ENCODE data around the gene HES1. TPM values are rescaled to one million over a fixed set of nuclear protein-coding genes. Genes with fewer than 3 reads are reported as not detected.

Gene HES1
- total RNA-seq, 1 donor from 2014 or later = 51.6 TPM

DNA sequence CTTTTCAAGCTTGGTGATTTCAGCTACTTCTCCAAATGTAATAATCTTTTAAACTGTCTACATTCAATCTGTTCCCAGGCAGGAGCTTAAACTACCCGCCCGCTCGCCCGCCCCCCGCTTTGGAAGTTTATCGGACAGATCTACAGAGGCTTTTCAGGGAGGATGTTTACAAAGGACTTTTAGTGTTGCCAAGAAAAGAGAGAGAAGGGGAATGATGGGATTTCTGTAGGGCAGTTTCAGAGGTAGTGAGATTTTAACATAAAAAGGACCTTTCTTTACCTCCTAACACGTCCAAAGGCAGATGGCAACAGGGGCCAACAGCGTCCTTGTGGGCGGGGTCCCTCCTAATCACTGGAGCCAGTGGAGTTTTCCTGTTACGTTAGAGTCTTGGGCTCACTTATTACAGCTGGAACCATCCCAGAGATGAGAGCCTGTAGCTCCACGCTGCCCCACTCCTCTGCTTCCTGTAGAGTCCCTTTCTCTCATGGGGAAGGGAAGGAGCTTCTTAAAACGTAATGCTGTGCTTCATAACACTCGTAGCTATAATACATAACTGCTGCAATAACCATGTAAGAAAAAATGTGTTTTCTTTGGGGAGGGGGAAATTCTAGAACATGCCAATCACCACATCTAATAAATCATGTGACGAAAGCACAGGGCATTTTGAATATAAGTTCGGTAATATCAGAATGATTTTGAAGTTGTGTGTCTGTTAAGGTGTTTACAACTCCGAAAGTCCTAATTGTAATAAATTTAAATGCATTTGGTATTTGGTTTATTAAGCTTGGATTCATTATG, 30.9 kb downstream of the HES1 start:
- TF ChIP-seq, protein P1, sequence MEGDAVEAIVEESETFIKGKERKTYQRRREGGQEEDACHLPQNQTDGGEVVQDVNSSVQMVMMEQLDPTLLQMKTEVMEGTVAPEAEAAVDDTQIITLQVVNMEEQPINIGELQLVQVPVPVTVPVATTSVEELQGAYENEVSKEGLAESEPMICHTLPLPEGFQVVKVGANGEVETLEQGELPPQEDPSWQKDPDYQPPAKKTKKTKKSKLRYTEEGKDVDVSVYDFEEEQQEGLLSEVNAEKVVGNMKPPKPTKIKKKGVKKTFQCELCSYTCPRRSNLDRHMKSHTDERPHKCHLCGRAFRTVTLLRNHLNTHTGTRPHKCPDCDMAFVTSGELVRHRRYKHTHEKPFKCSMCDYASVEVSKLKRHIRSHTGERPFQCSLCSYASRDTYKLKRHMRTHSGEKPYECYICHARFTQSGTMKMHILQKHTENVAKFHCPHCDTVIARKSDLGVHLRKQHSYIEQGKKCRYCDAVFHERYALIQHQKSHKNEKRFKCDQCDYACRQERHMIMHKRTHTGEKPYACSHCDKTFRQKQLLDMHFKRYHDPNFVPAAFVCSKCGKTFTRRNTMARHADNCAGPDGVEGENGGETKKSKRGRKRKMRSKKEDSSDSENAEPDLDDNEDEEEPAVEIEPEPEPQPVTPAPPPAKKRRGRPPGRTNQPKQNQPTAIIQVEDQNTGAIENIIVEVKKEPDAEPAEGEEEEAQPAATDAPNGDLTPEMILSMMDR (IDR thresholded peaks at IDR 0.05) = no peak
- Mint-ChIP-seq H3K4me1 (ENCODE audit: unreplicated experiment) (peaks cover 25% of the 10 kb centered on the region), H3K27ac (ENCODE audit: unreplicated experiment) (no peak overlapping the region), H3K27me3 (ENCODE audit: unreplicated experiment) (peaks cover 84% of the 10 kb centered on the region), H3K4me3 (ENCODE audit: unreplicated experiment) (no peak overlapping the region), H3K36me3 (ENCODE audit: unreplicated experiment) (no peaks in the 10 kb centered on the region), H3K9me3 (ENCODE audit: unreplicated experiment) (no peaks in the 10 kb centered on the region)
- no peak for DNase-seq (ENCODE audit: extremely low spot score, unreplicated experiment)

DNA sequence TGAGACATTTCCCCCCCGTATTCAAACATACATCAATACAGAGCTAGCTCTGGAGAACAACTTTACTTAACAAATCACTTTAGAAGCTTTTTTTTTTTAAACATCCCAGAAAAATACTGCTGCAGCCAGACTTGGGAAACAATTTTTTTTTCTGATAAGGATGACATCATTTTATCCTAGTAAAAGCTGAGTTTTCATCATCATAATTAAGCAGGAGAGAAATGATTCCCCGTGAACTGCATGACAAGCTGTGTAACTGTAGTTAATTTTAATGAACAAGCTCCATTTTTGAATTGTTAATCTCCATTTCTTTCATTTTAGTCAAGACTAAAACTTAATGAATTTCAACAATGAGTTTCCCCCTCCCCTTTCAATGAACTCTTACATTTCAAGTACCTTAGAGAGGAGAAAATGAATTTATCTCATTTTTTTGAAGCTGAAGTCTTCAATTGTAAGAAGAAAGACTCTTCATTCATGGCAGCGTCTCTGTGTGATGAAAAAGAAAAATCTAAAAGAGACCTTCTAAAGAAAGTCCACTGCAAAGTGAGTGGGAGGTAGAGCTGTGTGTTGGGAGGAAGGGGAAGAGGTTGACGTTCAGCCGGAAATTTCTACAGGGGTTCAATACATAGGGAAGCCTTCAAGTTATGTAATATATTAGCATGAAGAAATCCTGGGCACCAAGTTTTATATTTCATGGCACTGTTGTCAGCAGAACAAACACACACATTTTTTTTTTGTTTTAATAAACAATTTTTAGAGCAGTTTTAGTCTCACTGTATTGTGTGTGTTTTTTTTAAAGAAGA, 31.7 kb downstream of the HES1 start:
- no peaks in the 10 kb centered on the region for H3K36me3 Mint-ChIP-seq (ENCODE audit: unreplicated experiment)
- H3K4me1 Mint-ChIP-seq (ENCODE audit: unreplicated experiment) = peaks cover 18% of the 10 kb centered on the region
- no peak overlapping the region for H3K4me3 Mint-ChIP-seq (ENCODE audit: unreplicated experiment)
- no peak for DNase-seq (ENCODE audit: extremely low spot score, unreplicated experiment)
- no peaks in the 10 kb centered on the region for H3K9me3 Mint-ChIP-seq (ENCODE audit: unreplicated experiment)
- H3K27me3 Mint-ChIP-seq (ENCODE audit: unreplicated experiment) = peaks cover 83% of the 10 kb centered on the region
- H3K27ac Mint-ChIP-seq (ENCODE audit: unreplicated experiment) = no peak overlapping the region
- TF ChIP-seq, protein P1 (IDR thresholded peaks at IDR 0.05) = no peak

GRCh38 chr3:194168994-194169393, 33.0 kb downstream of the HES1 start:
- no peak overlapping the region for H3K27ac Mint-ChIP-seq (ENCODE audit: unreplicated experiment)
- peaks cover 85% of the 10 kb centered on the region for H3K27me3 Mint-ChIP-seq (ENCODE audit: unreplicated experiment)
- H3K36me3 Mint-ChIP-seq (ENCODE audit: unreplicated experiment) = no peaks in the 10 kb centered on the region

DNA sequence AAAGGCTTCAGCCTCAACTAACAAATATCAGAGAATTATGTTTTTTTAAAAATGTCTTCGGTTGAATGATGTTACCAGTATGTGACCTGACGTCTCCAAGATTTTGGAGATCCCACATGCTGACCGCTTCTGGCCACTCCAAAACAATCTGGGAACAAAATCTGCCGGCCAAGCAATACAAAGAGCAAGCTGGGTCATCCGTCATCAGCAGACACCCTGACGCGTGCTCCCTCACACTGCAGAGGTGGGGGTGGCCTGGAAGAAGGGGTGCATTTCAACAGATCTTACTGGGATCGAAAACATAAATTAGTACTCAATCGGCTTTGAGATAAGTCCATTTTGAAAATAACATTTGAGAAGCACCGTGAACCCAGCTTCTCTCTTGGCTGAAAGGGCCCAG, 33.6 kb downstream of the HES1 start:
- H3K27me3 Mint-ChIP-seq (ENCODE audit: unreplicated experiment) = peaks cover 83% of the 10 kb centered on the region
- no peak overlapping the region for H3K27ac Mint-ChIP-seq (ENCODE audit: unreplicated experiment)
- H3K36me3 Mint-ChIP-seq (ENCODE audit: unreplicated experiment) = no peaks in the 10 kb centered on the region
- no peak overlapping the region for H3K4me3 Mint-ChIP-seq (ENCODE audit: unreplicated experiment)
- TF ChIP-seq, protein P1 (IDR thresholded peaks at IDR 0.05) = no peak
- DNase-seq (ENCODE audit: extremely low spot score, unreplicated experiment) = no peak
- H3K4me1 Mint-ChIP-seq (ENCODE audit: unreplicated experiment) = peaks cover 4% of the 10 kb centered on the region
- H3K9me3 Mint-ChIP-seq (ENCODE audit: unreplicated experiment) = no peaks in the 10 kb centered on the region

More at GRCh38 chr3:194168994-194169393, 33.0 kb downstream of the HES1 start:
- TF ChIP-seq, protein P1 (IDR thresholded peaks at IDR 0.05) = no peak
- Mint-ChIP-seq H3K9me3 (ENCODE audit: unreplicated experiment) (no peaks in the 10 kb centered on the region), H3K4me3 (ENCODE audit: unreplicated experiment) (no peak overlapping the region), H3K4me1 (ENCODE audit: unreplicated experiment) (peaks cover 6% of the 10 kb centered on the region)
- no peak for DNase-seq (ENCODE audit: extremely low spot score, unreplicated experiment)

DNA sequence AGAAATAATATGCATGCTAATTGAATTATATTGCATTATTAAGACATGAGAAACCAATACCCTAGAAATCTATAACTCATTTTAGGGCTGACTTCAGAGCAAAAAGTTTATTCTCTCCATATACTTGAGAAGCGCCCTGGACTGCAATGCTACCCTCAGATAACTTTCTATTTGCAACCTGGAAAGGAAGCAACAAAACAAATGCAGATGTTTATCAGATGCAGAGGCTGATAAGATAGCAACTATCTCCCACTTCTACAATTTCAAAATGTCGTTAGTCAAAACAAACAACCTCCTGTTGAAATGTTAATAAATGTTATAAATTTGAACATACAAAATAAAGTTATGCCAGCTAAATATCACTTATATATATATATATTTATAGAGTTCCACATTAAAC, 34.8 kb downstream of the HES1 start:
- TF ChIP-seq, protein P1 (IDR thresholded peaks at IDR 0.05) = no peak
- Mint-ChIP-seq H3K4me1 (ENCODE audit: unreplicated experiment) (peaks cover 4% of the 10 kb centered on the region), H3K27me3 (ENCODE audit: unreplicated experiment) (peaks cover 78% of the 10 kb centered on the region), H3K9me3 (ENCODE audit: unreplicated experiment) (no peaks in the 10 kb centered on the region), H3K4me3 (ENCODE audit: unreplicated experiment) (no peak overlapping the region), H3K36me3 (ENCODE audit: unreplicated experiment) (no peaks in the 10 kb centered on the region), H3K27ac (ENCODE audit: unreplicated experiment) (no peak overlapping the region)
- no peak for DNase-seq (ENCODE audit: extremely low spot score, unreplicated experiment)
